MM.1S (cell line): ENCODE measurements around the gene GALNT6.

Experiments used
- DNase-seq: peaks from one replicate; pipeline ENCODE4 v3.0.0-alpha.2; 2015
- H2AFZ ChIP-seq: fragments of 300-600 bp; sonication (generic); 2 replicates; pipeline ENCODE4 v1.6.0; 2016; ENCODE audit warnings: antibody characterized with exemption, low read length
- H3F3A ChIP-seq: fragments of 300-600 bp; sonication (generic); 2 replicates; pipeline ENCODE4 v1.6.1; 2016; ENCODE audit warnings: mild to moderate bottlenecking, antibody characterized with exemption, low read length, moderate library complexity, mixed read lengths; ENCODE audit not compliant: insufficient read depth
- H3K27ac ChIP-seq: fragments of 300-600 bp; sonication (generic); 2 replicates; pipeline ENCODE4 v1.5.1; 2016; ENCODE audit warnings: mild to moderate bottlenecking, low read length
- H3K27me3 ChIP-seq: fragments of 300-600 bp; sonication (generic); replicated peaks from 2 replicates; pipeline ENCODE4 v1.6.0; 2016; ENCODE audit warnings: low read length; ENCODE audit not compliant: insufficient read depth
- H3K36me3 ChIP-seq: fragments of 300-600 bp; sonication (generic); replicated peaks from 2 replicates; pipeline ENCODE4 v1.6.1; 2016; ENCODE audit warnings: mild to moderate bottlenecking, low read length, mixed read lengths; ENCODE audit not compliant: insufficient read depth
- H3K4me1 ChIP-seq: fragments of 300-600 bp; sonication (generic); 2 replicates; pipeline ENCODE4 v1.6.1; 2016; ENCODE audit warnings: low read length, mixed read lengths
- H3K4me2 ChIP-seq: fragments of 300-600 bp; sonication (generic); 2 replicates; pipeline ENCODE4 v1.6.0; 2016; ENCODE audit warnings: low read depth, low read length
- H3K4me3 ChIP-seq: fragments of 300-600 bp; sonication (generic); 2 replicates; pipeline ENCODE4 v1.5.1; 2016; ENCODE audit warnings: low read length, mixed read lengths
- H3K79me2 ChIP-seq: fragments of 300-600 bp; sonication (generic); 2 replicates; pipeline ENCODE4 v1.6.1; 2016; ENCODE audit warnings: mixed run types, low read length, mixed read lengths
- H3K9ac ChIP-seq: fragments of 300-600 bp; sonication (generic); 2 replicates; pipeline ENCODE4 v1.6.1; 2016; ENCODE audit warnings: low read length, mixed read lengths
- H3K9me2 ChIP-seq: fragments of 300-600 bp; sonication (generic); replicated peaks from 2 replicates; pipeline ENCODE4 v1.6.1; 2016; ENCODE audit warnings: mild to moderate bottlenecking, low read length, mixed read lengths; ENCODE audit not compliant: insufficient read depth
- H3K9me3 ChIP-seq: fragments of 300-600 bp; sonication (generic); replicated peaks from 2 replicates; pipeline ENCODE4 v1.6.1; 2016; ENCODE audit warnings: mild to moderate bottlenecking, low read length, mixed read lengths; ENCODE audit not compliant: insufficient read depth
- H4K20me1 ChIP-seq: fragments of 300-600 bp; sonication (generic); 2 replicates; pipeline ENCODE4 v1.6.1; 2016; ENCODE audit warnings: mild to moderate bottlenecking, low read length, moderate library complexity, mixed read lengths; ENCODE audit not compliant: insufficient read depth
- CTCF ChIP-seq: fragments of 300-600 bp; sonication (generic); IDR thresholded peaks from 2 replicates; pipeline ENCODE4 v1.5.1; 2016; ENCODE audit warnings: antibody characterized with exemption, low read length, mixed read lengths
- EZH2 ChIP-seq: fragments of 300-600 bp; sonication (generic); optimal IDR thresholded peaks from 2 replicates; pipeline ENCODE3; 2017; ENCODE audit warnings: low read depth, mild to moderate bottlenecking, antibody characterized with exemption, low read length, mixed read lengths
- EZH2phosphoT487 ChIP-seq: fragments of 300-600 bp; sonication (generic); IDR thresholded peaks from 2 replicates; pipeline ENCODE4 v1.6.1; 2018; ENCODE audit warnings: antibody characterized with exemption, low read length

GALNT6 gene

GRCh38 chr12:51326698-51327439 is 64.3 kb downstream of the GALNT6 start:
- peak overlapping the region; percentile 22 for H3K4me3 ChIP-seq
- H3K27me3 ChIP-seq, result no peaks in the 10 kb centered on the region
- peaks cover 57% of the 10 kb centered on the region for H3F3A ChIP-seq
- peak overlapping the region; percentile 73 for H3K4me2 ChIP-seq
- no peaks in the 10 kb centered on the region for H3K9me3 ChIP-seq
- H3K9me2 ChIP-seq, result no peaks in the 10 kb centered on the region
- peak overlapping the region; percentile 42 for H2AFZ ChIP-seq
- TF ChIP-seq EZH2phosphoT487, result no peak
- TF ChIP-seq CTCF, result no peak
- TF ChIP-seq EZH2, result no peak
- H4K20me1 ChIP-seq, result no peaks in the 10 kb centered on the region
- peak overlapping the region; percentile 95 for H3K27ac ChIP-seq
- peaks cover 56% of the 10 kb centered on the region for H3K4me1 ChIP-seq
- peaks cover 27% of the 10 kb centered on the region for H3K79me2 ChIP-seq
- peak overlapping the region; percentile 66 for H3K9ac ChIP-seq
- no peaks in the 10 kb centered on the region for H3K36me3 ChIP-seq
- DNase-seq, result peak; percentile 81

- Histone ChIP-seq H3K79me2 (peaks cover 36% of the 10 kb centered on the region), H3K4me2 (no peak overlapping the region), H4K20me1 (no peaks in the 10 kb centered on the region), H3K9me2 (no peaks in the 10 kb centered on the region), H3K27me3 (no peaks in the 10 kb centered on the region), H3K36me3 (no peaks in the 10 kb centered on the region), H3F3A (peaks cover 76% of the 10 kb centered on the region), H3K9me3 (no peaks in the 10 kb centered on the region), H3K4me1 (peaks cover 67% of the 10 kb centered on the region), H2AFZ (no peak overlapping the region), H3K27ac (peak overlapping the region; percentile 95; the same call in 1 of the 2 replicates), H3K4me3 (no peak overlapping the region), H3K9ac (no peak overlapping the region)
- no peak for TF ChIP-seq EZH2phosphoT487
- TF ChIP-seq EZH2, result no peak
- TF ChIP-seq CTCF, result no peak
- no peak for DNase-seq
Observed at GRCh38 chr12:51324953-51325352, 66.3 kb downstream of the GALNT6 start.

- Histone ChIP-seq H4K20me1 (no peaks in the 10 kb centered on the region), H3F3A (peaks cover 84% of the 10 kb centered on the region), H3K4me3 (peak within 1 kb of the TSS; percentile 87), H3K79me2 (peaks cover 41% of the 10 kb centered on the region), H3K4me2 (peak within 1 kb of the TSS; percentile 92), H3K27ac (peak within 1 kb of the TSS; percentile 99), H2AFZ (peak within 1 kb of the TSS; percentile 79), H3K36me3 (no peaks in the 10 kb centered on the region), H3K27me3 (no peaks in the 10 kb centered on the region), H3K4me1 (peaks cover 67% of the 10 kb centered on the region), H3K9ac (peak within 1 kb of the TSS; percentile 97), H3K9me3 (no peaks in the 10 kb centered on the region), H3K9me2 (no peaks in the 10 kb centered on the region)
- TF ChIP-seq EZH2 (no peak), CTCF (no peak), EZH2phosphoT487 (no peak)
- DNase-seq, result peak; percentile 76
Observed at GRCh38 chr12:51323966-51324895, 67.0 kb downstream of the GALNT6 start, which contains the start of gene BIN2. BIN2 (minus strand) TSS chr12:51324174; CDS start chr12:51324102, 72 bp downstream.
